ENCODE data around the gene PAOX.
A peak's percentile ranks its signal among the peaks of the same experiment; 100 is the strongest.
"Not testable (repeated sequence)": the region's sequence is repeated elsewhere in the genome, so short reads cannot be mapped to it uniquely, and the experiment has no call there.

PAOX gene

GRCh38 chr10:133385214-133385613 is 6.2 kb downstream of the PAOX start:
- DNase-seq (ENCODE audit: low read depth, low spot score): no peak
- no peak overlapping the region for H3K27ac ChIP-seq (ENCODE audit: low read length)
- no peaks in the 10 kb centered on the region for H3K9me3 ChIP-seq (ENCODE audit: control insufficient read depth, insufficient read depth, low read length)
- no CpG with 5 or more reads among the region's 2 CpGs for WGBS (ENCODE audit: insufficient coverage, insufficient read length)
- H3K4me3 ChIP-seq (ENCODE audit: low read length): no peak overlapping the region
- H3K4me1 ChIP-seq (ENCODE audit: control insufficient read depth, insufficient read depth, low read length): no peaks in the 10 kb centered on the region
- no peaks in the 10 kb centered on the region for H3K36me3 ChIP-seq (ENCODE audit: control insufficient read depth, insufficient read depth, low read length)
- no peaks in the 10 kb centered on the region for H3K27me3 ChIP-seq (ENCODE audit: control insufficient read depth, insufficient read depth, low read length)

GRCh38 chr10:133386951-133387350 is 7.9 kb downstream of the PAOX start:
- no CpG with 5 or more reads among the region's 4 CpGs for WGBS (ENCODE audit: insufficient coverage, insufficient read length)
- not testable (repeated sequence) for H3K36me3 ChIP-seq (ENCODE audit: control insufficient read depth, insufficient read depth, low read length); DNase-seq (ENCODE audit: low read depth, low spot score); H3K4me1 ChIP-seq (ENCODE audit: control insufficient read depth, insufficient read depth, low read length); H3K27ac ChIP-seq (ENCODE audit: low read length); H3K27me3 ChIP-seq (ENCODE audit: control insufficient read depth, insufficient read depth, low read length); H3K9me3 ChIP-seq (ENCODE audit: control insufficient read depth, insufficient read depth, low read length); H3K4me3 ChIP-seq (ENCODE audit: low read length)

- Histone ChIP-seq H3K36me3 (ENCODE audit: control insufficient read depth, insufficient read depth, low read length) (no peaks in the 10 kb centered on the region), H3K27me3 (ENCODE audit: control insufficient read depth, insufficient read depth, low read length) (no peaks in the 10 kb centered on the region), H3K9me3 (ENCODE audit: control insufficient read depth, insufficient read depth, low read length) (no peaks in the 10 kb centered on the region), H3K4me1 (ENCODE audit: control insufficient read depth, insufficient read depth, low read length) (no peaks in the 10 kb centered on the region), H3K4me3 (ENCODE audit: low read length) (no peak overlapping the region), H3K27ac (ENCODE audit: low read length) (no peak overlapping the region)
- WGBS (ENCODE audit: insufficient coverage, insufficient read length): no CpG with 5 or more reads among the region's 17 CpGs
- no peak for DNase-seq (ENCODE audit: low read depth, low spot score)
Measured at GRCh38 chr10:133388236-133388972, 9.3 kb downstream of the PAOX start.

GRCh38 chr10:133388973-133389818 is 10.1 kb downstream of the PAOX start:
- Histone ChIP-seq H3K27ac (ENCODE audit: low read length) (no peak overlapping the region), H3K4me3 (ENCODE audit: low read length) (no peak overlapping the region)

GRCh38 chr10:133390597-133391248 is 11.7 kb downstream of the PAOX start:
- no peaks in the 10 kb centered on the region for H3K36me3 ChIP-seq (ENCODE audit: control insufficient read depth, insufficient read depth, low read length)
- no peaks in the 10 kb centered on the region for H3K27me3 ChIP-seq (ENCODE audit: control insufficient read depth, insufficient read depth, low read length)
- no peak overlapping the region for H3K27ac ChIP-seq (ENCODE audit: low read length)
- no peaks in the 10 kb centered on the region for H3K4me1 ChIP-seq (ENCODE audit: control insufficient read depth, insufficient read depth, low read length)
- no peak for DNase-seq (ENCODE audit: low read depth, low spot score)
- WGBS (ENCODE audit: insufficient coverage, insufficient read length): no CpG with 5 or more reads among the region's 19 CpGs
- no peak overlapping the region for H3K4me3 ChIP-seq (ENCODE audit: low read length)
- no peaks in the 10 kb centered on the region for H3K9me3 ChIP-seq (ENCODE audit: control insufficient read depth, insufficient read depth, low read length)

More at GRCh38 chr10:133388973-133389818, 10.1 kb downstream of the PAOX start:
- Histone ChIP-seq H3K27me3 (ENCODE audit: control insufficient read depth, insufficient read depth, low read length) (no peaks in the 10 kb centered on the region), H3K4me1 (ENCODE audit: control insufficient read depth, insufficient read depth, low read length) (no peaks in the 10 kb centered on the region), H3K9me3 (ENCODE audit: control insufficient read depth, insufficient read depth, low read length) (no peaks in the 10 kb centered on the region), H3K36me3 (ENCODE audit: control insufficient read depth, insufficient read depth, low read length) (no peaks in the 10 kb centered on the region)
- DNase-seq (ENCODE audit: low read depth, low spot score): no peak
- WGBS (ENCODE audit: insufficient coverage, insufficient read length): no CpG with 5 or more reads among the region's 39 CpGs

GRCh38 chr10:133391249-133391635 is 12.2 kb downstream of the PAOX start:
- H3K9me3 ChIP-seq (ENCODE audit: control insufficient read depth, insufficient read depth, low read length): no peaks in the 10 kb centered on the region
- no CpG with 5 or more reads among the region's 12 CpGs for WGBS (ENCODE audit: insufficient coverage, insufficient read length)
- no peak overlapping the region for H3K27ac ChIP-seq (ENCODE audit: low read length)
- no peak overlapping the region for H3K4me3 ChIP-seq (ENCODE audit: low read length)
- DNase-seq (ENCODE audit: low read depth, low spot score): no peak
- H3K27me3 ChIP-seq (ENCODE audit: control insufficient read depth, insufficient read depth, low read length): no peaks in the 10 kb centered on the region
- peaks cover 4% of the 10 kb centered on the region for H3K36me3 ChIP-seq (ENCODE audit: control insufficient read depth, insufficient read depth, low read length)
- no peaks in the 10 kb centered on the region for H3K4me1 ChIP-seq (ENCODE audit: control insufficient read depth, insufficient read depth, low read length)

- no peaks in the 10 kb centered on the region for H3K9me3 ChIP-seq (ENCODE audit: control insufficient read depth, insufficient read depth, low read length)
- no peaks in the 10 kb centered on the region for H3K27me3 ChIP-seq (ENCODE audit: control insufficient read depth, insufficient read depth, low read length)
- no peak for DNase-seq (ENCODE audit: low read depth, low spot score)
- H3K4me3 ChIP-seq (ENCODE audit: low read length): no peak overlapping the region
- no CpG with 5 or more reads among the region's 12 CpGs for WGBS (ENCODE audit: insufficient coverage, insufficient read length)
- peaks cover 6% of the 10 kb centered on the region for H3K36me3 ChIP-seq (ENCODE audit: control insufficient read depth, insufficient read depth, low read length)
- no peak overlapping the region for H3K27ac ChIP-seq (ENCODE audit: low read length)
- no peaks in the 10 kb centered on the region for H3K4me1 ChIP-seq (ENCODE audit: control insufficient read depth, insufficient read depth, low read length)
Measured at GRCh38 chr10:133391761-133392518, 12.9 kb downstream of the PAOX start.

- no peaks in the 10 kb centered on the region for H3K4me1 ChIP-seq (ENCODE audit: control insufficient read depth, insufficient read depth, low read length)
- H3K27ac ChIP-seq (ENCODE audit: low read length): no peak overlapping the region
- no peaks in the 10 kb centered on the region for H3K27me3 ChIP-seq (ENCODE audit: control insufficient read depth, insufficient read depth, low read length)
- no peaks in the 10 kb centered on the region for H3K9me3 ChIP-seq (ENCODE audit: control insufficient read depth, insufficient read depth, low read length)
- no CpG with 5 or more reads among the region's 27 CpGs for WGBS (ENCODE audit: insufficient coverage, insufficient read length)
- no peak for DNase-seq (ENCODE audit: low read depth, low spot score)
- no peak overlapping the region; the same call in 1 of the 2 replicates for H3K4me3 ChIP-seq (ENCODE audit: low read length)
- peaks cover 8% of the 10 kb centered on the region for H3K36me3 ChIP-seq (ENCODE audit: control insufficient read depth, insufficient read depth, low read length)
Measured at GRCh38 chr10:133393401-133394063, 14.5 kb downstream of the PAOX start.

GRCh38 chr10:133394064-133394663 is 15.1 kb downstream of the PAOX start, which contains the start of gene MTG1:
TSS of gene MTG1 (plus strand) at chr10:133394157. CDS start at chr10:133394221, 64 bp downstream.
- Histone ChIP-seq H3K36me3 (ENCODE audit: control insufficient read depth, insufficient read depth, low read length) (peaks cover 12% of the 10 kb centered on the region), H3K4me1 (ENCODE audit: control insufficient read depth, insufficient read depth, low read length) (no peaks in the 10 kb centered on the region), H3K27ac (ENCODE audit: low read length) (no peak within 1 kb of the TSS), H3K4me3 (ENCODE audit: low read length) (peak within 1 kb of the TSS; percentile 80), H3K9me3 (ENCODE audit: control insufficient read depth, insufficient read depth, low read length) (no peaks in the 10 kb centered on the region), H3K27me3 (ENCODE audit: control insufficient read depth, insufficient read depth, low read length) (no peaks in the 10 kb centered on the region)
- peak; percentile 78 for DNase-seq (ENCODE audit: low read depth, low spot score)
- no CpG with 5 or more reads among the region's 69 CpGs for WGBS (ENCODE audit: insufficient coverage, insufficient read length)
